Nephron (organoid): ENCODE measurements around the gene HNRNPH3.
"Not testable (repeated sequence)": the region's sequence is repeated elsewhere in the genome, so short reads cannot be mapped to it uniquely, and the experiment has no call there.

Experiments
- H3K27ac Mint-ChIP-seq, 3 experiments: 2 replicates each; pipeline ENCODE4 v1.8.0; 2020; ENCODE audit warnings: mixed read lengths in 3 of 3, mild to moderate bottlenecking in 2 of 3, moderate library complexity in 1 of 3
- H3K27me3 Mint-ChIP-seq: 2 replicates; pipeline ENCODE4 v1.8.0; 2021; ENCODE audit warnings: low read depth, mild to moderate bottlenecking, moderate library complexity, mixed read lengths
- H3K36me3 Mint-ChIP-seq: 2 replicates; pipeline ENCODE4 v1.8.0; 2020; ENCODE audit warnings: low read depth, mixed read lengths
- H3K4me1 Mint-ChIP-seq: 2 replicates; pipeline ENCODE4 v1.8.0; 2020; ENCODE audit warnings: mixed read lengths
- H3K4me3 Mint-ChIP-seq, 3 experiments: 2 replicates each; pipeline ENCODE4 v1.8.0; 2020; ENCODE audit warnings: mild to moderate bottlenecking in 3 of 3, mixed read lengths in 3 of 3, moderate library complexity in 2 of 3
- H3K9me3 Mint-ChIP-seq: 2 replicates; pipeline ENCODE4 v1.8.0; 2020; ENCODE audit warnings: mixed read lengths
- TF ChIP-seq, protein P1 (sequence below), 3 experiments: fragments of 200-600 bp; sonication (generic); IDR thresholded peaks; one replicate each; pipeline ENCODE4 v1.5.0; 2021; ENCODE audit warnings: antibody characterized with exemption in 3 of 3; ENCODE audit not compliant: unreplicated experiment in 3 of 3

HNRNPH3 gene

DNA sequence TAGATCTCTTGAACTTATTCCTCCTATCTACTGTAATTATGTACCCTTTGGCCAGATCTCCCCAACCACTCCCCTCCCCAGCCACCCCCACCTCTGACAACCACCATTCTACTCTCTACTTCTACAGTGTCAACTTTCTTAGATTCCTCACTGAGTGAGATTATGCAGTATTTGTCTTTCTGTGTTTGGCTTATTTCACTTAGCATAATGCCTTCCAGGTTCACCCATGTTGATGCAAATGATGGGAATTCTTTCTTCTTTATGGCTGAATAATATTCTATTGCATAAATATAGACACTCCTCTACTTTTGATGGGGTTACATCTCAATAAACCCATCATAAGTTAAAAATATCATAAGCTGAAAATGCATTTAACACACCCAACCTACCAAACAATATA, 21.3 kb upstream of the HNRNPH3 start:
- Mint-ChIP-seq H3K4me3 (no peak overlapping the region), H3K4me1 (no peaks in the 10 kb centered on the region), H3K36me3 (peaks cover 3% of the 10 kb centered on the region), H3K27me3 (no peaks in the 10 kb centered on the region), H3K27ac (no peak overlapping the region), H3K9me3 (peaks cover under 1% of the 10 kb centered on the region)
- TF ChIP-seq, protein P1, sequence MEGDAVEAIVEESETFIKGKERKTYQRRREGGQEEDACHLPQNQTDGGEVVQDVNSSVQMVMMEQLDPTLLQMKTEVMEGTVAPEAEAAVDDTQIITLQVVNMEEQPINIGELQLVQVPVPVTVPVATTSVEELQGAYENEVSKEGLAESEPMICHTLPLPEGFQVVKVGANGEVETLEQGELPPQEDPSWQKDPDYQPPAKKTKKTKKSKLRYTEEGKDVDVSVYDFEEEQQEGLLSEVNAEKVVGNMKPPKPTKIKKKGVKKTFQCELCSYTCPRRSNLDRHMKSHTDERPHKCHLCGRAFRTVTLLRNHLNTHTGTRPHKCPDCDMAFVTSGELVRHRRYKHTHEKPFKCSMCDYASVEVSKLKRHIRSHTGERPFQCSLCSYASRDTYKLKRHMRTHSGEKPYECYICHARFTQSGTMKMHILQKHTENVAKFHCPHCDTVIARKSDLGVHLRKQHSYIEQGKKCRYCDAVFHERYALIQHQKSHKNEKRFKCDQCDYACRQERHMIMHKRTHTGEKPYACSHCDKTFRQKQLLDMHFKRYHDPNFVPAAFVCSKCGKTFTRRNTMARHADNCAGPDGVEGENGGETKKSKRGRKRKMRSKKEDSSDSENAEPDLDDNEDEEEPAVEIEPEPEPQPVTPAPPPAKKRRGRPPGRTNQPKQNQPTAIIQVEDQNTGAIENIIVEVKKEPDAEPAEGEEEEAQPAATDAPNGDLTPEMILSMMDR (IDR thresholded peaks at IDR 0.05; ENCODE audit: unreplicated experiment in 3 of 3): no peak

GRCh38 chr10:68314930-68315329, 16.9 kb upstream of the HNRNPH3 start:
- H3K36me3 Mint-ChIP-seq: peaks cover 12% of the 10 kb centered on the region
- H3K9me3 Mint-ChIP-seq: peaks cover 19% of the 10 kb centered on the region
- not testable (repeated sequence) for H3K4me1 Mint-ChIP-seq, H3K4me3 Mint-ChIP-seq, H3K27me3 Mint-ChIP-seq, H3K27ac Mint-ChIP-seq

GRCh38 chr10:68315582-68315981, 16.3 kb upstream of the HNRNPH3 start:
- H3K9me3 Mint-ChIP-seq: peaks cover 19% of the 10 kb centered on the region
- H3K27me3 Mint-ChIP-seq: no peaks in the 10 kb centered on the region
- H3K27ac Mint-ChIP-seq: no peak overlapping the region
- no peak overlapping the region for H3K4me3 Mint-ChIP-seq
- TF ChIP-seq, protein P1 (IDR thresholded peaks at IDR 0.05; ENCODE audit: unreplicated experiment in 3 of 3): no peak
- no peaks in the 10 kb centered on the region for H3K4me1 Mint-ChIP-seq
- peaks cover 12% of the 10 kb centered on the region for H3K36me3 Mint-ChIP-seq

DNA sequence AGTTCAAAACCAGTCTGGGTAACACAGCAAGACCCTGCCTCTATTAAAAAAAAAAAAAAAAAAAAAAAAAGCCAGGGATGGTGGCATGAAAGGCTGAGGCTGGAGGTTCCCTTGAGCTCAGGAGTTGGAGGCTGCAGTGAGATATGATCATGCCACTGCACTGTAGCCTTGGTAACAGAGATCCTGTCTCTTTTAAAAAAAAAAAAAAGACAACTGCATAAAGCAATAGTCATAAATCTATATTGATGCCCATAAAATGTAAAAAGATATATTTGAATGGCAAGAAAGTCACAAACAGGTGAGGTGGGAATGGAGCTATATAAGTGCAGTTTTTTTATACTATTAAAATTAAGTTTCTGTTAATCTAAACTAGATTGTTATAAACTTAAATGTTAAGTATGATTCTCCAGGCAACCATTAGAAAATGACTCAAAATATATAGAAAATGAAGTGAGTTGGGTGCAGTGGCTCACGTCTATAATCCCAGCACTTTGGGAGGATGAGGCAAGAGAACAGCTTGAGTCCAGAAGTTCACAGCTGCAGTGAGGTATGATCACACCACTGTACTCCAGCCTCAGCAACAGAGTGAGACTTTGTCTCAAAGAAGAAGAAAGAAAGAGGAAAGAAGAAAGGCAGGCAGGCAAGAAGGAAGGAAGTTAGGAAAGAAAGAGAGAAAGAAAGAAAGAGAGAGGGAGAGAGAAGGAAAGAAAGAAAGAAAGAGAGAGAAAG, 13.4 kb upstream of the HNRNPH3 start:
- Mint-ChIP-seq H3K4me1 (no peaks in the 10 kb centered on the region), H3K4me3 (no peak overlapping the region), H3K27ac (no peak overlapping the region), H3K36me3 (peaks cover 12% of the 10 kb centered on the region), H3K9me3 (peaks cover 19% of the 10 kb centered on the region), H3K27me3 (no peaks in the 10 kb centered on the region)
- TF ChIP-seq, protein P1 (IDR thresholded peaks at IDR 0.05; ENCODE audit: unreplicated experiment in 3 of 3): no peak

DNA sequence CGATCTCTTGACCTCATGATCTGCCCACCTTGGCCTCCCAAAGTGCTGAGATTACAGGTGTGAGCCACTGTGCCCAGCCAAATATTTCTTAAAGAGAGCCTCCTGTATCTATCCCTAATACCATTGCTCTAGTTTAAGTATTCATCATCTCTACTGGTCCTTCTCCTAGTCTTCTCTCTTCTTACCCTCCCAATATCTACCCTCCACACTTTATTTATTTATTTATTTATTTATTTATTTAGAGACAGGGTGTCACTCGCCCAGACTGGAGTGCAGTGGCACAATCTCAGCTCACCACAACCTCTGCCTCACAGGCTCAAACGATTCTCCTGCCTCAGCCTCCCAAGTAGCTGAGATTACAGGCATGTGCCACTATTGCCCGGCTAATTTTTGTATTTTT, 7.5 kb upstream of the HNRNPH3 start:
- H3K4me3 Mint-ChIP-seq, H3K27me3 Mint-ChIP-seq, H3K9me3 Mint-ChIP-seq, H3K27ac Mint-ChIP-seq, H3K36me3 Mint-ChIP-seq: not testable (repeated sequence)
- H3K4me1 Mint-ChIP-seq: peaks cover 11% of the 10 kb centered on the region

- Mint-ChIP-seq H3K27me3 (no peaks in the 10 kb centered on the region), H3K9me3 (no peaks in the 10 kb centered on the region), H3K36me3 (peaks cover 4% of the 10 kb centered on the region)
These were observed 3.7 kb upstream of the HNRNPH3 start for GRCh38 chr10:68327889-68328786.

More at GRCh38 chr10:68327889-68328786, 3.7 kb upstream of the HNRNPH3 start:
- Mint-ChIP-seq H3K4me1 (peaks cover 26% of the 10 kb centered on the region), H3K27ac (peak overlapping the region; percentile 92 to 100 (median 99)), H3K4me3 (peak overlapping the region; percentile 5 to 43 (median 40))
- TF ChIP-seq, protein P1 (IDR thresholded peaks at IDR 0.05; ENCODE audit: unreplicated experiment in 3 of 3): no peak
